DOHH2 (cell line): ENCODE data around the gene RNF181.

ENCODE experiments used
- H3F3A ChIP-seq: fragments of 200-600 bp; sonication (generic), shearing (Covaris generic); 2 replicates; pipeline ENCODE4 v1.6.0; 2016; ENCODE audit warnings: antibody characterized with exemption, mild to moderate bottlenecking; ENCODE audit not compliant: control insufficient read depth, insufficient read depth
- H3K27ac ChIP-seq: fragments of 200-600 bp; sonication (generic); 2 replicates; pipeline ENCODE4 v1.5.1; 2014; ENCODE audit warnings: low read depth, mild to moderate bottlenecking, low read length, moderate library complexity
- H3K27me3 ChIP-seq: fragments of 200-600 bp; sonication (generic); 2 replicates; pipeline ENCODE4 v1.6.1; 2014; ENCODE audit warnings: mild to moderate bottlenecking, low read length, mixed read lengths; ENCODE audit not compliant: control insufficient read depth
- H3K36me3 ChIP-seq: fragments of 200-600 bp; sonication (generic); 2 replicates; pipeline ENCODE4 v1.6.1; 2014; ENCODE audit warnings: mild to moderate bottlenecking, low read length, moderate library complexity, mixed read lengths; ENCODE audit not compliant: control insufficient read depth
- H3K4me1 ChIP-seq: fragments of 200-600 bp; sonication (generic); 2 replicates; pipeline ENCODE4 v1.6.1; 2014; ENCODE audit warnings: mild to moderate bottlenecking, low read length, mixed read lengths; ENCODE audit not compliant: control insufficient read depth
- H3K4me2 ChIP-seq: fragments of 200-600 bp; sonication (generic); 2 replicates; pipeline ENCODE4 v1.6.0; 2014; ENCODE audit warnings: mild to moderate bottlenecking, low read length, moderate library complexity
- H3K4me3 ChIP-seq: fragments of 200-600 bp; sonication (generic); 2 replicates; pipeline ENCODE4 v1.5.1; 2014; ENCODE audit warnings: mild to moderate bottlenecking, low read length, mixed read lengths
- H3K79me2 ChIP-seq: fragments of 200-600 bp; sonication (generic); 2 replicates; pipeline ENCODE4 v1.6.1; 2014; ENCODE audit warnings: mild to moderate bottlenecking, low read length, mixed read lengths; ENCODE audit not compliant: control insufficient read depth
- H3K9me2 ChIP-seq: fragments of 200-600 bp; sonication (generic); replicated peaks from 2 replicates; pipeline ENCODE4 v1.6.1; 2014; ENCODE audit warnings: mild to moderate bottlenecking, low read length, mixed read lengths; ENCODE audit not compliant: control insufficient read depth
- H3K9me3 ChIP-seq: fragments of 200-600 bp; sonication (generic); 2 replicates; pipeline ENCODE4 v1.6.1; 2014; ENCODE audit warnings: antibody characterized with exemption, low read length, mixed read lengths; ENCODE audit not compliant: control insufficient read depth, insufficient read depth
- H4K20me1 ChIP-seq: fragments of 200-600 bp; sonication (generic); 2 replicates; pipeline ENCODE4 v1.6.0; 2014; ENCODE audit warnings: low read depth, mild to moderate bottlenecking, antibody characterized with exemption, low read length, moderate library complexity; ENCODE audit not compliant: control insufficient read depth, insufficient read depth
- EZH2phosphoT487 ChIP-seq: fragments of 200-600 bp; sonication (generic); IDR thresholded peaks from 2 replicates; pipeline ENCODE4 v1.6.1; 2017; ENCODE audit warnings: borderline replicate concordance, mild to moderate bottlenecking, antibody characterized with exemption, low read length, moderate library complexity, mixed read lengths
- TF ChIP-seq, protein P1 (sequence below): fragments of 200-600 bp; sonication (generic); IDR thresholded peaks from one replicate; pipeline ENCODE4 v1.5.1; 2014; ENCODE audit warnings: antibody characterized with exemption, mild to moderate bottlenecking, low read depth, low read length; ENCODE audit not compliant: poor library complexity, severe bottlenecking

RNF181 gene

DNA sequence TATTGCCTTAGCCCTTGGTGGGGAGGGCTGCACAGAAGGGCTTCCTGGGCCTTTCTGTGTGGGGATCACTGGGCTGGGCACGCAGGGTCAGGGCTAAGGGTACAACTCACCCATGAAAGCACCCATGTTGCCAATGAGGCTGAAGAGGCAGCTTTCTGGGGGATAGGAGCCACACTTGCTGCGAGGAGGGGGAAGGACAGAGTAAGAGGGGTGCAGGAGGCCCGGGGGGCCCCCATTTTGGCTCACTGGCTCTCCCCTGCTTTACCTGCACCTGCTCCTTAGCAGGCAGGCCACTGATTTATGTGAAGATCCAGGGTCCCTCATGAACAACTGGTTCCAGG, 4.7 kb downstream of the RNF181 start:
- H3K79me2 ChIP-seq: peaks cover 22% of the 10 kb centered on the region
- H3K4me1 ChIP-seq: peaks cover 39% of the 10 kb centered on the region
- TF ChIP-seq, protein P1, sequence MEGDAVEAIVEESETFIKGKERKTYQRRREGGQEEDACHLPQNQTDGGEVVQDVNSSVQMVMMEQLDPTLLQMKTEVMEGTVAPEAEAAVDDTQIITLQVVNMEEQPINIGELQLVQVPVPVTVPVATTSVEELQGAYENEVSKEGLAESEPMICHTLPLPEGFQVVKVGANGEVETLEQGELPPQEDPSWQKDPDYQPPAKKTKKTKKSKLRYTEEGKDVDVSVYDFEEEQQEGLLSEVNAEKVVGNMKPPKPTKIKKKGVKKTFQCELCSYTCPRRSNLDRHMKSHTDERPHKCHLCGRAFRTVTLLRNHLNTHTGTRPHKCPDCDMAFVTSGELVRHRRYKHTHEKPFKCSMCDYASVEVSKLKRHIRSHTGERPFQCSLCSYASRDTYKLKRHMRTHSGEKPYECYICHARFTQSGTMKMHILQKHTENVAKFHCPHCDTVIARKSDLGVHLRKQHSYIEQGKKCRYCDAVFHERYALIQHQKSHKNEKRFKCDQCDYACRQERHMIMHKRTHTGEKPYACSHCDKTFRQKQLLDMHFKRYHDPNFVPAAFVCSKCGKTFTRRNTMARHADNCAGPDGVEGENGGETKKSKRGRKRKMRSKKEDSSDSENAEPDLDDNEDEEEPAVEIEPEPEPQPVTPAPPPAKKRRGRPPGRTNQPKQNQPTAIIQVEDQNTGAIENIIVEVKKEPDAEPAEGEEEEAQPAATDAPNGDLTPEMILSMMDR: no peak
- no peak for TF ChIP-seq EZH2phosphoT487
- no peak overlapping the region for H3K27ac ChIP-seq
- no peaks in the 10 kb centered on the region for H3K9me3 ChIP-seq
- peaks cover 22% of the 10 kb centered on the region for H3K36me3 ChIP-seq
- H3K4me2 ChIP-seq: no peak overlapping the region
- H3K27me3 ChIP-seq: no peaks in the 10 kb centered on the region
- no peaks in the 10 kb centered on the region for H4K20me1 ChIP-seq
- H3K9me2 ChIP-seq: no peaks in the 10 kb centered on the region
- H3K4me3 ChIP-seq: no peak overlapping the region
- peaks cover 5% of the 10 kb centered on the region; the same call in 1 of the 2 replicates for H3F3A ChIP-seq

DNA sequence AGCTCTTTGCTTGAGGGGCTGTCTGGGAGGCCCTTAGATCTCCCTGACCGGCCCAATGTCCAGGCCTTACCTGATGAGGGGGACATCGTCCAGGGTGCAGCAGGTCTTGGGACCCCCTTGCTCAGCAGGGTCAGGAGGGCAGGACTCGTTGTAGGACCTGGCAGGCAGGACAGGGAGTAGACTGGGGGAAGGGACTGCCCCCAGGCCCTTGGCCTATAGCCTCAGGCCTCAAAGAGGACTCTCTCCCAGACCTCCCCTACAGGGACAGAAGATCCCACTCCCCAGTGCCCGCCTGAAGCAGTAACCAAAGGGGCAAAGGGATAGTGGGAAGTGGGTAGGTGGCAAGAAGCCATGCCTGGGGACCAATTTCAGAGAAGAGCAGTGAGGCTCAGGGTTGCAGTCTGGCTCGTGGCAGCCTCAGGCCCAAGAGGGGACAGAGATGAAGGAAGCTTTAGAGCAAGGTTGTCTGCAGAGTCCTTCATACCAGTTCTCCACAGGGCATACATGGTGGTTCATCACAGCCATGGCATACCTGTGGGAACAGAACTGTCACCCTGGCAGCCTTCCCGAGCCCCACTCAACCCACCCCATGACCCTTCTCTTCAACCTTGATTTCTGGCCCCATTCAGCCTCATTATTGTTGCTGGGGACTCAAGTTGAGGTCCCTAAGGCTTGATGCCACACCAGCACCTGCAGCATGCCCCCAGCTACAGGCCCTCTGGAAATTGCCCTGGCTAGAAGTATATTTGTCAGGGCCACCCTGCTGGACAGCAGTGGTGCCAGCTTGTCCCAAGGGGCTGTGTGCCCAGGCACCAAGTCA, 5.6 kb downstream of the RNF181 start:
- Histone ChIP-seq H3F3A (peaks cover 9% of the 10 kb centered on the region; the same call in 1 of the 2 replicates), H3K27ac (no peak overlapping the region), H3K4me3 (peak overlapping the region; percentile 80; the same call in 1 of the 2 replicates), H3K27me3 (no peaks in the 10 kb centered on the region), H3K9me3 (no peaks in the 10 kb centered on the region), H4K20me1 (no peaks in the 10 kb centered on the region), H3K4me1 (peaks cover 37% of the 10 kb centered on the region), H3K36me3 (peaks cover 18% of the 10 kb centered on the region), H3K79me2 (peaks cover 15% of the 10 kb centered on the region), H3K9me2 (no peaks in the 10 kb centered on the region), H3K4me2 (peak overlapping the region; percentile 85; the same call in 1 of the 2 replicates)
- TF ChIP-seq, protein P1: no peak
- TF ChIP-seq EZH2phosphoT487: no peak

DNA sequence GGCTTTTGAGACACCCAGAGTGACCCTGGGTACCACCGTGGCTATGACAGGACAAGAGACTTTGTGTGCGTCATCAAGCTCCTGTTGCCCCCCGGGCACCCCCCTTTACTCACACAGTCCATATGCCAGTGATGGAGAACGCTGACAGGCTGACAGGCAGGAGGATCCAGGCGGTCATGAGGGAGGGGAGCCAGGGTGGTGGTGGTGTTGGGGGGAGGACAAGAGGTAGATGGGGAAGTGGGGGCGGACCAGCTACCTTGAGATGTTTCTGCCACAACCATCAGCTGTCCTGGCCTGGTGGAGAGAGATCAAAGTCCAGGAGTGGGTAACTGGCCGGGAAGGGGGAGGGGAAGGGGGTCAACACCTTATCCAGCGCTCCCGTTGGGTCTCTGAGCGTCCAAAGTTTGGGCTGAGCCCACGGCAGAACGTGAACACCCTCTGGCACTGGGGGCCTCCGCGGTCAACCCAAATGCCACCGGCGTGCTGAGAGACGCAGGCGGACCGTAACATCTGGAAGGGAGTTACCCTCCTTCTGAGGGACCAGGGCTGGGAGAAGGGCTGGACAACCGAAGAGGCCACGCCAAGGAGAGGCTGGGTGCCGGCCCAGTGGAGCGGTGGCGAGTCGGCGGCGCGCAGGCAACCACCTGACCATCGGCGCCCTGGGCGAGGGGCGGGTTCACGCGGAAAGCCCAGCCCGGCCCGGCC, 6.4 kb downstream of the RNF181 start:
- Histone ChIP-seq H3K79me2 (peaks cover 7% of the 10 kb centered on the region), H3F3A (peaks cover 9% of the 10 kb centered on the region; the same call in 1 of the 2 replicates), H3K4me3 (peak overlapping the region; percentile 80), H3K9me3 (no peaks in the 10 kb centered on the region), H3K27ac (no peak overlapping the region), H4K20me1 (no peaks in the 10 kb centered on the region), H3K27me3 (no peaks in the 10 kb centered on the region), H3K9me2 (no peaks in the 10 kb centered on the region), H3K4me1 (peaks cover 30% of the 10 kb centered on the region), H3K4me2 (peak overlapping the region; percentile 85), H3K36me3 (peaks cover 12% of the 10 kb centered on the region)
- no peak for TF ChIP-seq EZH2phosphoT487
- TF ChIP-seq, protein P1: no peak
